GM12864 (cell line): ENCODE results near the gene TRAF3.

Source experiments
- DNase-seq: peaks from one replicate; pipeline ENCODE4 v3.0.0-alpha.2; 2011; ENCODE audit warnings: low read depth
- H3K4me3 ChIP-seq: 2 replicates; pipeline ENCODE4 v1.5.1; 2011; ENCODE audit warnings: mild to moderate bottlenecking, low read depth, low read length, control low read depth
- CTCF ChIP-seq: IDR thresholded peaks from 2 replicates; pipeline ENCODE4 v1.5.1; 2011; ENCODE audit warnings: low read depth, mild to moderate bottlenecking, moderate library complexity, low read length, control low read depth, inconsistent platforms; ENCODE audit errors: missing control alignments

Gene TRAF3

GRCh38 chr14:102938191-102938590, 160.9 kb downstream of the TRAF3 start:
- no peak overlapping the region for H3K4me3 ChIP-seq
- no peak for TF ChIP-seq CTCF
- DNase-seq = no peak

- H3K4me3 ChIP-seq = no peak overlapping the region
- DNase-seq = no peak
- no peak for TF ChIP-seq CTCF
These were observed 162.1 kb downstream of the TRAF3 start for GRCh38 chr14:102939329-102939728.

GRCh38 chr14:102939820-102940561, 162.7 kb downstream of the TRAF3 start:
- H3K4me3 ChIP-seq = no peak overlapping the region
- no peak for TF ChIP-seq CTCF
- DNase-seq = no peak

- no peak overlapping the region for H3K4me3 ChIP-seq
- TF ChIP-seq CTCF = no peak
These were observed 163.6 kb downstream of the TRAF3 start for GRCh38 chr14:102940729-102941362.

GRCh38 chr14:102941419-102942011, 164.3 kb downstream of the TRAF3 start:
- no peak for DNase-seq
- H3K4me3 ChIP-seq = no peak overlapping the region
- TF ChIP-seq CTCF = no peak

More at GRCh38 chr14:102940729-102941362, 163.6 kb downstream of the TRAF3 start:
- no peak for DNase-seq

- no peak overlapping the region for H3K4me3 ChIP-seq
- no peak for DNase-seq
- TF ChIP-seq CTCF = no peak
These were observed 164.8 kb downstream of the TRAF3 start for GRCh38 chr14:102942069-102942468.

- no peak overlapping the region for H3K4me3 ChIP-seq
- DNase-seq = no peak
- TF ChIP-seq CTCF = no peak
These were observed 166.2 kb downstream of the TRAF3 start for GRCh38 chr14:102943454-102943853.
